Measurements from ENCODE around the gene C1QTNF12. TPM values are rescaled to one million over a fixed set of nuclear protein-coding genes. Genes with fewer than 3 reads are reported as not detected.

The C1QTNF12 gene
- total and polyA plus RNA-seq, 2 donors (not counting 3 experiments of a cell fraction or from before 2014, with no cell fraction given), result 1.0 to 1.9 TPM

DNA sequence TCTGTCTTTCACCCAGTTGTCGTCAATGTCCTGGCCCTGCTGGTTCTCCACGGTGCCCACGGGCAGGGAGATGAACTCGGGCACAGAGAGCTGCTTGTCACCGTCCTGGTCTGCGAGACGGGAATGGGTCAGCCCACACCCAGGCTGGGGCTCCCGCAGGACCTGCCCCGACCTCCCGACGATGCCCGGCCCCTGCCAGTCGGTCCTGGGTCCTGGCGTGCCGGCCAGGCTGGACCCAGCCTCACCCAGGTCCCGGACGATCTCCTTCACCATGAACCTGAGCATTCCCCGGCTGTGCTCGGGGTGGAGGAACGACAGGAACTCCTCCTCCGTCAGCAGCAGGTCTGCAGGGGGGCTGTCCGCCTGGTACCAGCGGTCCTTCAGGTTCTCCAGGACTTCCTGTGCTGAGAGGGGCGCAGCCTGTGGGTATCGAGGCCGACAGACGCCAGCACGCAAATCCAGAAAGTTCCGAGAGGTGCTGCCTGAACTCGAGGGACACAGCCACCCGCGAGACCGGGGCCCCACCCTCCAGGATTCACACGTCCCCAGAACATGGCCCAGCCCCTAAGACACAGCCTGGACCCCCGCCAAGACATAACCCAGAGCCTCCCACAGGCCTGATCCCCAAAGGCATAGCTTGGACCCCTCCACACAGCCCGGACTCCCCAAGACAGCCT is 27.9 kb downstream of the C1QTNF12 start:
- Histone ChIP-seq H2AFZ (ENCODE audit: low read depth, low read length) (no peak overlapping the region), H3K9me3 (replicated peaks; ENCODE audit: control insufficient read depth, insufficient read depth, low read length) (no peaks in the 10 kb centered on the region), H3K79me2 (ENCODE audit: control insufficient read depth, insufficient read depth, low read length) (no peaks in the 10 kb centered on the region), H3K36me3 (ENCODE audit: control insufficient read depth in 2 of 2, extremely low read depth in 1 of 2, insufficient read depth in 2 of 2, low read length in 2 of 2) (peaks cover 2 to 34% of the 10 kb centered on the region in 2 experiments), H3K9me1 (replicated peaks; ENCODE audit: control insufficient read depth, extremely low read depth, insufficient read depth, low read length) (no peaks in the 10 kb centered on the region), H3K27ac (ENCODE audit: insufficient read depth, low read depth, low read length) (no peak overlapping the region), H3K27me3 (ENCODE audit: control insufficient read depth in 2 of 2, insufficient read depth in 2 of 2, low read length in 2 of 2) (no peaks in the 10 kb centered on the region), H4K20me1 (replicated peaks; ENCODE audit: control insufficient read depth, extremely low read depth, insufficient read depth, low read length) (no peaks in the 10 kb centered on the region), H3K4me1 (ENCODE audit: control insufficient read depth, extremely low read depth, insufficient read depth, low read length) (no peaks in the 10 kb centered on the region), H3K9ac (replicated peaks; ENCODE audit: extremely low read depth, insufficient read depth, low read length) (no peak overlapping the region), H3K4me3 (replicated peaks in 1 of 3; ENCODE audit: insufficient read depth in 1 of 3, low read depth in 1 of 3, low read length in 3 of 3) (no peak overlapping the region), H3K4me2 (ENCODE audit: insufficient read depth, low read length) (no peak overlapping the region)
- dilution Hi-C loops (cut with MboI; ENCODE audit: extremely low pct_ligation_motif_present, low sequenced_read_pairs) (no loop called here), intact Hi-C loops (cut with micrococcal nuclease) (no loop called here)
- ChIA-PET POLR2A (interaction anchor here (0.6 kb wide), 1 partner anchor 216 kb away, joined by 3 read pairs; no protein-coding TSS in a partner anchor), CTCF (interaction anchor here (0.5 to 0.6 kb wide), 2 partner anchors 97 to 231 kb away, joined by 3 read pairs; no protein-coding TSS in a partner anchor)
- DNase-seq (ENCODE audit: low read depth, low spot score), result no peak
- TF ChIP-seq, protein P1, sequence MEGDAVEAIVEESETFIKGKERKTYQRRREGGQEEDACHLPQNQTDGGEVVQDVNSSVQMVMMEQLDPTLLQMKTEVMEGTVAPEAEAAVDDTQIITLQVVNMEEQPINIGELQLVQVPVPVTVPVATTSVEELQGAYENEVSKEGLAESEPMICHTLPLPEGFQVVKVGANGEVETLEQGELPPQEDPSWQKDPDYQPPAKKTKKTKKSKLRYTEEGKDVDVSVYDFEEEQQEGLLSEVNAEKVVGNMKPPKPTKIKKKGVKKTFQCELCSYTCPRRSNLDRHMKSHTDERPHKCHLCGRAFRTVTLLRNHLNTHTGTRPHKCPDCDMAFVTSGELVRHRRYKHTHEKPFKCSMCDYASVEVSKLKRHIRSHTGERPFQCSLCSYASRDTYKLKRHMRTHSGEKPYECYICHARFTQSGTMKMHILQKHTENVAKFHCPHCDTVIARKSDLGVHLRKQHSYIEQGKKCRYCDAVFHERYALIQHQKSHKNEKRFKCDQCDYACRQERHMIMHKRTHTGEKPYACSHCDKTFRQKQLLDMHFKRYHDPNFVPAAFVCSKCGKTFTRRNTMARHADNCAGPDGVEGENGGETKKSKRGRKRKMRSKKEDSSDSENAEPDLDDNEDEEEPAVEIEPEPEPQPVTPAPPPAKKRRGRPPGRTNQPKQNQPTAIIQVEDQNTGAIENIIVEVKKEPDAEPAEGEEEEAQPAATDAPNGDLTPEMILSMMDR (IDR thresholded peaks at IDR 0.05; ENCODE audit: extremely low read depth in 1 of 2, insufficient read depth in 1 of 2, low read depth in 1 of 2, low read length in 2 of 2), result no peak
- TF ChIP-seq EZH2 (IDR thresholded peaks at IDR 0.05; ENCODE audit: borderline replicate concordance, low read depth, low read length, severe bottlenecking) (no peak), POLR2AphosphoS5 (IDR thresholded peaks at IDR 0.05; ENCODE audit: insufficient read depth, low read depth, low read length) (no peak), GATA2 (IDR thresholded peaks at IDR 0.05; ENCODE audit: insufficient read depth, insufficient read length, low read depth, low read length) (no peak), JUN (IDR thresholded peaks at IDR 0.05; ENCODE audit: borderline replicate concordance, insufficient read depth, insufficient read length, low read depth) (no peak), POLR2A (IDR thresholded peaks at IDR 0.05; ENCODE audit: low read depth, low read length) (no peak), MYC (IDR thresholded peaks at IDR 0.05; ENCODE audit: low read depth, low read length) (no peak), FOS (IDR thresholded peaks at IDR 0.05; ENCODE audit: borderline replicate concordance, insufficient read depth, low read length) (no peak)
- TF ChIP-seq, protein P2, sequence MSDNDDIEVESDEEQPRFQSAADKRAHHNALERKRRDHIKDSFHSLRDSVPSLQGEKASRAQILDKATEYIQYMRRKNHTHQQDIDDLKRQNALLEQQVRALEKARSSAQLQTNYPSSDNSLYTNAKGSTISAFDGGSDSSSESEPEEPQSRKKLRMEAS (IDR thresholded peaks at IDR 0.05; ENCODE audit: insufficient read depth, insufficient read length), result no peak
- no TSS peak for BruUV-seq (replicated peaks)
- no peak for FAIRE-seq
